ENCODE measurements around the gene TRPV3. TPM values are rescaled to one million over a fixed set of nuclear protein-coding genes. Genes with fewer than 3 reads are reported as not detected.

TRPV3 gene
- total RNA-seq, 3 donors from 2014 or later = 7.7 to 17.8 (median 8.6) TPM

DNA sequence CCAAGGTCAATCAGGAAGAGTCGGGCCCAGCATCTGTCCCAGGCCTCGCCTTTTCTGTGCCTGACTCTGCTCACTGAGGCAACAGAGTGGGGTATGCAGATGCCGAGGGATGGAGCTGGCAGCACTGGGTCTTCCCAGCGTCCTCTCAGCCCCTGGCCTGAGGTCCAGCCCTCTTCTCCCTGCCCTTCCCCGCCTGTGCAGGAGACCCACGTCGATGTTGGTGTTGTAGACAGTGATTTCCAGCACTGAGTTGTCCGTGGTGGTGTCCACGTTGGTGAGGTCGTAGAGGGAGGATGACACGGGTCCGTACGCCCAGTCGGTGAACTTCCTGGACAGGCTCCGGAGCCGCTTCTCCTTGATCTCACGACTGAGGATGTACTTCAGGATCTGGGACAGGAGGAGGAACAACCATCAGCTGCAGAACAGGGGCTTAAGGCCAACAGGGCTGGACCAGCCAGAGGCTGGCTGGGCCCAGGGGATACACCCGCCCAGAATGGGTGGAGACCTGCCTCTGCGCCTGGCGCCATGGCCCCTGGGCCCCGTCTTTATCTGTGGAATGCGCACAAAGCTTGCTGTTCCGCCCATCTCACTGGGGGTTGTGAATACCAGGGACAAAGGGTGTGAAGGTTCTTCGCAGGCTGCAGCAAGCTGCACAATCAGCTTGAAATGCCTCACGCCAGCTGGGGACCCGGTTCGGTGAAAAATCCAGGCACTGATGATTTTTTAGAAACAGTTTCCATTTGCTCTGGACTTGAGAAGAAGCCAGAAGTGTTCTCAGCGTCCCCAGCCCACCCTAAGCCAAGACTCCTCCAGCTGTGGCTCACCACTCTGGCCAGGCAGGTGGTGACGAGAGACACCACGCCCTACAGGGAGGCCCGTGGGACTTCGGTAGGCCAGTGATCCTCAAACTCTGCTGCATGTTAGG, 27.5 kb downstream of the TRPV3 start:
- DNase-seq (peak in 1 of 3 donors; percentile 39), ATAC-seq (peak; percentile 41)
- TF ChIP-seq CTCF (IDR thresholded peaks at IDR 0.05) = no peak
- H3K9me3 ChIP-seq = no peaks in the 10 kb centered on the region
- peaks cover 6% of the 10 kb centered on the region for H3K4me1 ChIP-seq (ENCODE audit: low read depth)
- no peak overlapping the region for H3K4me3 ChIP-seq
- no peaks in the 10 kb centered on the region for H3K36me3 ChIP-seq (ENCODE audit: low read depth)
- intact Hi-C loops (cut with DNase I, micrococcal nuclease) = no loop called here

DNA sequence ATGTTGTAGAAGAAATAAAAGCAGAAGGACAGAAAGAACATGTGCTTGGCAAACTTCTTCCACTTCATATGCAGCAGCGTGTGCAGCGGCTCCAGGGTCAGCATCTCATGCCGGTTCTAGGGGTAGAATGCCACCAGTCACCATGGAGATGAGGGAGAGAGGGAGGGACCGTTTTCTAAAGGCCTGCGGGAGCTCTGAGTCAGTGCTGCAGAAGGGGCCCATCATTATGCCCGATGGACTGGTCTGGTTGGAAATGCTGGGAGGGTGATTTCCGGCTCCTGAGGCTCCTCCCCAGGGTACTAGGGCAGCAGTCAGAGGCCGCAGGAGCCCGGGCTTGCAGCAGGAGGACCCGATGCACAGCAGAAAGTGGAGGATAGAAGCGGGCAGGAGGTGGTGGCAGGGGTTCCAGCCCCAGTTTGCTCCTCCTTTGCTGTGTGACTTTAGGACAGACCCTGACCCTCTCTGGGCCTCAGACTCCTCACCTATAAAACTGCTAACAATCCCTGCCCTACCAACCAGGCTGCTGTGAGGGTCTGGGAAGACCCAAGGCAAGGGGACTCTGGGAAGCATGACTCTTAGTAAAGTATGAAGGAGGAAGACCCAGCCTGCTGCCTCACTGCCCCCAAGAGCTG, 28.6 kb downstream of the TRPV3 start:
- ATAC-seq (no peak), DNase-seq (peak in 1 of 3 donors; percentile 8)
- Histone ChIP-seq H3K4me1 (ENCODE audit: low read depth) (peaks cover 6% of the 10 kb centered on the region), H3K36me3 (ENCODE audit: low read depth) (no peaks in the 10 kb centered on the region), H3K9me3 (no peaks in the 10 kb centered on the region), H3K4me3 (no peak overlapping the region)
- no peak for TF ChIP-seq CTCF (IDR thresholded peaks at IDR 0.05)
- intact Hi-C loops (cut with DNase I, micrococcal nuclease) = no loop called here

- Histone ChIP-seq H3K36me3 (ENCODE audit: low read depth) (no peaks in the 10 kb centered on the region), H3K4me1 (ENCODE audit: low read depth) (peaks cover 6% of the 10 kb centered on the region), H3K9me3 (no peaks in the 10 kb centered on the region), H3K4me3 (no peak overlapping the region)
- peak in 1 of 3 donors; percentile 6 for DNase-seq
- TF ChIP-seq CTCF (IDR thresholded peaks at IDR 0.05) = no peak
- ATAC-seq = no peak
- intact Hi-C loops (cut with DNase I, micrococcal nuclease) = no loop called here
These were observed 29.2 kb downstream of the TRPV3 start for GRCh38 chr17:3528403-3528851.

GRCh38 chr17:3527896-3528295, 29.7 kb downstream of the TRPV3 start:
- DNase-seq (no peak), ATAC-seq (no peak)
- H3K9me3 ChIP-seq = no peaks in the 10 kb centered on the region
- no peak overlapping the region for H3K4me3 ChIP-seq
- no peak for TF ChIP-seq CTCF (IDR thresholded peaks at IDR 0.05)
- intact Hi-C loops (cut with DNase I, micrococcal nuclease) = no loop called here
- H3K36me3 ChIP-seq (ENCODE audit: low read depth) = no peaks in the 10 kb centered on the region
- peaks cover 6% of the 10 kb centered on the region for H3K4me1 ChIP-seq (ENCODE audit: low read depth)

DNA sequence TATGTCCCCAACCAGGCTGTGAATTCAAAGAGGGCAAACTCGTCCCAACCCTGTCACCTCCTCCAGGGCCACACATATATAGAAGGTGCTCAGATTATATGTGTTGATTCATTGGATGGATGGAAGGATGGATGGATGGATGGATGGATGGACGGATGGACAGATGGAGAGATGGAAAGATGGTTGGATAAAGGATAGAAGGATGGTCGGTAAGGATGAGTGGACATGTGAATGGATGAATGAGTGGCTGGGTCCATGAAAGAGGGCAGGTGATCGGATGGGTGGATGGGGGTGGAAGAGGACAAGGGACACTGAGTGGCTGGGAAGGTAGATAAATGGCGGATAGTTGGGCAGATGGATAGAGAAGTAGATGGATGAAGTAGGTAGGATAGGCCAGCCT, 30.1 kb downstream of the TRPV3 start:
- H3K36me3 ChIP-seq (ENCODE audit: low read depth) = no peaks in the 10 kb centered on the region
- intact Hi-C loops (cut with DNase I, micrococcal nuclease) = no loop called here
- no peak for DNase-seq

More for the DNA sequence above, 30.1 kb downstream of the TRPV3 start:
- Histone ChIP-seq H3K4me1 (ENCODE audit: low read depth) (peaks cover 6% of the 10 kb centered on the region), H3K9me3 (no peaks in the 10 kb centered on the region), H3K4me3 (no peak overlapping the region)
- TF ChIP-seq CTCF (IDR thresholded peaks at IDR 0.05) = no peak
- no peak for ATAC-seq

Measured in mucosa of descending colon (tissue), 3 donors.